ENCODE measurements around the gene NECAP2.
"Not testable (repeated sequence)": the region's sequence is repeated elsewhere in the genome, so short reads cannot be mapped to it uniquely, and the experiment has no call there.

Gene NECAP2

GRCh38 chr1:16461681-16462080, 21.2 kb downstream of the NECAP2 start:
- DNase-seq: no peak

GRCh38 chr1:16462773-16463330, 22.3 kb downstream of the NECAP2 start:
- no peak for DNase-seq

GRCh38 chr1:16464917-16465625, 24.5 kb downstream of the NECAP2 start:
- DNase-seq: no peak

GRCh38 chr1:16468558-16468957, 28.0 kb downstream of the NECAP2 start:
- DNase-seq: no peak

- DNase-seq: no peak
Measured at GRCh38 chr1:16474166-16474800, 33.8 kb downstream of the NECAP2 start.

GRCh38 chr1:16474891-16475290, 34.4 kb downstream of the NECAP2 start:
- DNase-seq: not testable (repeated sequence)

GRCh38 chr1:16475771-16476770, 35.5 kb downstream of the NECAP2 start:
- not testable (repeated sequence) for DNase-seq

- DNase-seq: no peak
Measured at GRCh38 chr1:16478091-16478490, 37.6 kb downstream of the NECAP2 start.

GRCh38 chr1:16483146-16483545, 42.6 kb downstream of the NECAP2 start:
- not testable (repeated sequence) for DNase-seq

GRCh38 chr1:16483639-16484500, 43.3 kb downstream of the NECAP2 start:
- DNase-seq: not testable (repeated sequence)

GRCh38 chr1:16484501-16484835, 43.9 kb downstream of the NECAP2 start:
- DNase-seq: no peak

GRCh38 chr1:16484931-16485330, 44.4 kb downstream of the NECAP2 start:
- DNase-seq: no peak

GRCh38 chr1:16486316-16486715, 45.8 kb downstream of the NECAP2 start:
- DNase-seq: not testable (repeated sequence)

- DNase-seq: not testable (repeated sequence)
Measured at GRCh38 chr1:16487011-16487410, 46.5 kb downstream of the NECAP2 start.

GRCh38 chr1:16489195-16489880, 48.8 kb downstream of the NECAP2 start:
- not testable (repeated sequence) for DNase-seq

GRCh38 chr1:16491056-16491675, 50.6 kb downstream of the NECAP2 start:
- no peak for DNase-seq

GRCh38 chr1:16492937-16493336, 52.4 kb downstream of the NECAP2 start:
- not testable (repeated sequence) for DNase-seq

GRCh38 chr1:16493731-16494130, 53.2 kb downstream of the NECAP2 start:
- DNase-seq: not testable (repeated sequence)

- not testable (repeated sequence) for DNase-seq
Measured at GRCh38 chr1:16497474-16497904, 57.0 kb downstream of the NECAP2 start.

GRCh38 chr1:16498047-16498446, 57.5 kb downstream of the NECAP2 start:
- not testable (repeated sequence) for DNase-seq
